Urinary bladder (tissue), 4 donors: Measurements from ENCODE around the gene NKRF. TPM values are rescaled to one million over a fixed set of nuclear protein-coding genes. Genes with fewer than 3 reads are reported as not detected.
"Not testable (repeated sequence)": the region's sequence is repeated elsewhere in the genome, so short reads cannot be mapped to it uniquely, and the experiment has no call there.

Experiments
- DNase-seq: peaks from one replicate; pipeline ENCODE4 v3.0.0-alpha.2; 2015; ENCODE audit errors: extremely low spot score
- H3K27ac ChIP-seq: one replicate; pipeline ENCODE4 v1.5.1; 2013; ENCODE audit warnings: low read depth, mild to moderate bottlenecking, moderate library complexity
- H3K36me3 ChIP-seq: one replicate; pipeline ENCODE4 v1.6.1; 2013; ENCODE audit warnings: mild to moderate bottlenecking, moderate library complexity; ENCODE audit not compliant: insufficient read depth
- H3K4me1 ChIP-seq: one replicate; pipeline ENCODE4 v1.6.1; 2013; ENCODE audit warnings: mild to moderate bottlenecking, moderate library complexity; ENCODE audit not compliant: insufficient read depth
- H3K4me3 ChIP-seq: one replicate; pipeline ENCODE4 v1.5.1; 2013; ENCODE audit warnings: low read depth, low read length
- WGBS: extraction: QIAGEN DNeasy Blood & Tissue Kit; methylation state at CpG from one replicate; pipeline ENCODE4 v1.1.7; 2013; 5-methylcytosine and 5-hydroxymethylcytosine counted together
- polyA plus RNA-seq: library from polyadenylated mRNA; stranded (reverse); fragments of 200-250 nt; gene quantifications from one replicate; pipeline ENCODE4 v1.2.3, GENCODE V29; 2013
- total RNA-seq: library from RNA; depleted of rRNA; stranded (reverse); fragments of >200 nt; gene quantifications from one replicate; pipeline ENCODE4 v1.2.3, GENCODE V29; 2014
- donor health status: healthy with polysubstance abuse.
- donor health status: healthy.

NKRF gene
- total RNA-seq: 8.6 TPM
- 5.0 TPM for polyA plus RNA-seq

DNA sequence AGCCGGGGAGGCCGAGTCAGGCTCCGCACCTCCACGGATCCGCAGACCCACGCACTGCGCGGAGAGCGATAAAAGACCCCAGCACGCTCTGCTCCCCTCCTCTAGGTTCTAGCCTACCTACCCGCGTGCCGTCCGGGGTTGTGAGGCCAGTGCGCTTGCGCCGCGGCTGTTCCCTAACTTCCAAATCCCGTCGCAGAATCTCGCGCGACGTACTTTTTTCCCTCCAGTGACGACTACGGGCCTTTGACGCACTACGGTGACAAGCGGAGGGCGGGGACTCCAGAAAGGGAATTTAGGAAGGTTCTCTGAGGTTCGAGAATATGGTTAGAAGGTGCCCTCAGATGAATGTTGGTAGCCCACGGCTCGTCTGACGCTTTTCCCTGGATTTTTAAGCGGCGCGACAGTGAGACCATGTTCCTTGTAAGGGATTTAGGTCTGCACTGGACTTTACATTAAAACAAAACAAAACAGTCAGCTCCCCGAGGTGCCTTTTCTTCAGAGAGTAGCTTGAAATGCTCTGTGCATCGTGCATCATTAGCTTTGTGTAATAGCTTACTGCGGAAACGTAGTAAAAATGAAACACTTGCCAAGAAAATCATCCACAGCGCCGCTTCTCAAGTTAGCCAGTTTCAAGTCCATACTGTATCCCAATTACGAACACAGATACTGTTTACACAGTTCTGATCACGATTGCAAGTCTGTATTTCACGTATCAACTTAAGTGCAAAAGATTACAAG lies at the start of gene NKRF:
TSS of gene NKRF (minus strand) at position 145 of the 738 bp plus-strand sequence.
- 2% methylated on average over 46 of the region's 46 CpGs for WGBS
- Histone ChIP-seq H3K4me1 (no peaks in the 10 kb centered on the region), H3K27ac (peak within 1 kb of the TSS; percentile 92), H3K36me3 (no peaks in the 10 kb centered on the region), H3K4me3 (peak within 1 kb of the TSS; percentile 79)
- peak; percentile 83 for DNase-seq

DNA sequence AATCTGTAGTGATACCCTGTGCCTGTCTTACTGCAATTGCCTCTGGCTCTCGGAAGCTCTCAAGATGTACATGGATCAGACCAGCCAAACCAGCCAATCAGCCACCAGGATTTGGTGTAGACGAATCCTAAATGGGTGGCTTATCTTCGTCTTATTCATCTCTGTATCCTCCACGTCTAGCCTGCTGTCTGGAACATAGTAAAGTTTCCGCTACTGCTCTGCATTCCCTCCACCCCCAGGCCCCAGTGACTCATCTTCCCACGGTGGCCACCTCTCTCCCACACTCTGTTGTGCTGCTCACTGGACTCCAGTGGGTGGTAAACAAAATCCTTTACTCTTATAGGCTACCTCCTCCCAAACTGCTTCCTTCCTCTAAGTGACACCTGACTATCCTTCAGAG lies 48.9 kb upstream of the NKRF start:
- Histone ChIP-seq H3K4me1 (no peaks in the 10 kb centered on the region), H3K27ac (no peak overlapping the region), H3K4me3 (no peak overlapping the region), H3K36me3 (no peaks in the 10 kb centered on the region)
- DNase-seq: no peak
- WGBS: 36% methylated on average over 6 of the region's 6 CpGs

DNA sequence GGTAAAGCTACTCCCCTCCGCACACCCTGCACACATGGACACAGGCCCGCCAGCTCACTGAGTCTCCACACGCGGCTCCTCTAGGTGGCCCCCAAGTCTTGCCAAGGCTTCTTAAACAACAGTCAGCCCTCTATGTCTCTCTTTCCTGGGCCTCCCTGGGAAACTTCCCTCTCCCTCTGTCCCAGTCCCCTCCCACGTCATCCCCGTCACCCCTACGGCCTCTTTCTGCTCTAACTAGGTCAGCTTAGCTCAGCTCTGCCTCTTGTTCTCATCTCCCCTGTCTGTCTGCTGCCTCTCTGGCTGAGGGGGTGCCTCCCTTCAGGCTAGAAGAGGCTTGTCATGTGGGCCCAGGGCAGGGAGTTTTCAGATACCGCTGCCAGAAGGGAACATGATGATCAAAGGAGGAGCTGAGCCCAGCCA lies 47.9 kb upstream of the NKRF start:
- WGBS: 53% methylated on average over 8 of the region's 8 CpGs
- Histone ChIP-seq H3K4me3 (no peak overlapping the region), H3K4me1 (no peaks in the 10 kb centered on the region), H3K36me3 (no peaks in the 10 kb centered on the region), H3K27ac (no peak overlapping the region)
- no peak for DNase-seq

DNA sequence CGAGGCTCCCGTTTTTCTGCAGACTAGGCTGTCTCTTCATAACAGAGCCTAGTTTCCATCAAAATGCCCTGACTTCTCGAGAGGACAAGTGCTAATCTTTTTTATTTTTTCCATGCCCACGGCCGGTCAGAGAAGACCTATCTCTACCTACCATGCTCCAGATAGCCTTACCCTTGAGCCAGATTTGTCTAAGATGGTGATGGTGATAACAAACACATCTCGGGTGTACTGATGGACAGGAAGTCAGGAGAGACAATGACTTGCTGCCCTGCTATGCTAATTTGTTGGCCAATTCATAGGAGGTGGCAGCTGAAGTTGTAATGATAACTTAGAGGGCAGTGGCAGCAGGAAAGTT lies 42.2 kb upstream of the NKRF start:
- H3K4me3 ChIP-seq: no peak overlapping the region
- WGBS: 76% methylated on average over 6 of the region's 6 CpGs

DNA sequence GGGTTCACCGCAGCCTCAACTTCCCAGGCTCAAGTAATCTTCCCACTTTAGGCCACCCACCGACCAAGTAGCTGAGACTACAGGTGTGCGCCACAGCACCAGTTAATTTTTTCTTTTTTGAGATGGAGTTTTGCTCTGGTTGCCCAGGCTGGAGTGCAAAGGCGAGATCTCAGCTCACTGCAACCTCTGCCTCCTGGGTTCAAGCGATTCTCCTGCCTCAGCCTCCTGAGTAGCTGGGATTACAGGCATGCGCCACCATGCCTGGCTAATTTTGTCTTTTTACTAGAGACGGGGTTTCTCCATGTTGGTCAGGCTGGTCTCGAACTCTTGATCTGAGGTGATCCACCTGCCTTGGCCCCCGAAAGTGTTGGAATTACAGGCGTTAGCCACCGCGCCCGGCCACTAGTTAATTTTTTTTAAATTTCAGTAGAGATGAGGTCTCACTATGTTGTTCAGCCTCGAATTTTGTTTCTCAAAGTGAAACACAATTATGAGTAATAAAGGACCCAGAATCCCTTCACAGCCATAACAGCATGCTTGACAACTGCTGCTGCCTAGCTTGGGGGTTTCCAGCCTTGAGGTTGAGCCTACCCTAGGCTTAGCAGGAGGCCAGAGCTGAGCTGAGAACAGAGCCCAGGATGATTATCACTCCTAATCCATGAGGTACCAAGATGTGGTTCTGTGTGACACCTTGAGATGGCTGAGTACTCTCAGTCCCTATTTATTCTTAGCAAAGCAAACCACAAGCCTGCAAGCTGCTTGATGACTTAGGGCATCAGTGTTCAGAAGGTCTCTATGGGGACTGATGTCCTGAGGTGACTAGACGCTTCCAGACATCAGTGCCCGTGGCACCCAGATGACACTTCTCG lies 41.6 kb upstream of the NKRF start:
- DNase-seq: no peak
- Histone ChIP-seq H3K27ac (no peak overlapping the region), H3K4me3 (no peak overlapping the region), H3K4me1 (no peaks in the 10 kb centered on the region), H3K36me3 (no peaks in the 10 kb centered on the region)
- 91% methylated on average over 17 of the region's 17 CpGs for WGBS

More for the DNA sequence above, 42.2 kb upstream of the NKRF start:
- H3K27ac ChIP-seq: no peak overlapping the region
- H3K36me3 ChIP-seq: no peaks in the 10 kb centered on the region
- H3K4me1 ChIP-seq: no peaks in the 10 kb centered on the region
- DNase-seq: no peak

DNA sequence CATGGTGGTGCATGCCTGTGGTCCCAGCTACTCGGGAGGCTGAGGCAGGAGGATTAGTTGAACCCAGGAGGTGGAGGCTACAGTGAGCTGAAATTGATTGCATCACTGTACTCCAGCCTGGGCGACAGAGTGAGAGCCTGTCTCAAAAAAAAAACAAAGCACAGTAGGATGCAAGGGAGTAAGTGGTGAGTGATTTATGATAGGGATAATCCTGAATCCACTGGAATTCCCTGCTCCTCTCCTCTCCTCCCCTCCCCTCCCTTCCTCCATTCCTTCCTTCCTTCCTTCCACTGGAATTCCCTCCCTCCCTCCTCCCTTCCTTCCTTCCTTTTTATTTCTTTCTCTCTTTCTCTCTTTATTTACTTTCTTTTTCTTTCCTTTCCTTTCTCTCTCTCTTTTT lies 40.9 kb upstream of the NKRF start:
- Histone ChIP-seq H3K27ac (no peak overlapping the region), H3K36me3 (no peaks in the 10 kb centered on the region), H3K4me3 (no peak overlapping the region), H3K4me1 (no peaks in the 10 kb centered on the region)
- DNase-seq: no peak
- 45% methylated on average over 2 of the region's 2 CpGs for WGBS

DNA sequence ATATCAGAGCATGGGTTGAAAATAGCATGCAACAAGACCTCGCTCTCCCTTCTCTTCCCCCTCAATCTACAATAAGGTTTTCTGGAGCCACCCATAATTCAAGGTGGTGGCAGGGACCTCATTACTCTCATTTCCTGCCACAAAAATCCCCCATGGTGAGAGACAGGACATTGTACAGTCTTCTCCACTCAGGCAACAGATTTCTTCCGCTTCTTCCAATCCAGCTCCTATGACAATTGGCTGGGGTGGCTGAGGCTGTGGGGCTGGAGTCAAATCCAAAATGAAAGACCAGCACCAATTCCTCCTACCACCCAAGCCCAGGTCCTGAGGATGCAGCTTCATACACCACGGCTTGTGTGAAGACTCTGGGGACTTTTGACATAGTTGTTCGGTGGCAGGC lies 40.3 kb upstream of the NKRF start:
- H3K36me3 ChIP-seq: no peaks in the 10 kb centered on the region
- H3K27ac ChIP-seq: no peak overlapping the region
- H3K4me1 ChIP-seq: no peaks in the 10 kb centered on the region
- H3K4me3 ChIP-seq: no peak overlapping the region
- no peak for DNase-seq
- WGBS: 91% methylated on average over 4 of the region's 4 CpGs

DNA sequence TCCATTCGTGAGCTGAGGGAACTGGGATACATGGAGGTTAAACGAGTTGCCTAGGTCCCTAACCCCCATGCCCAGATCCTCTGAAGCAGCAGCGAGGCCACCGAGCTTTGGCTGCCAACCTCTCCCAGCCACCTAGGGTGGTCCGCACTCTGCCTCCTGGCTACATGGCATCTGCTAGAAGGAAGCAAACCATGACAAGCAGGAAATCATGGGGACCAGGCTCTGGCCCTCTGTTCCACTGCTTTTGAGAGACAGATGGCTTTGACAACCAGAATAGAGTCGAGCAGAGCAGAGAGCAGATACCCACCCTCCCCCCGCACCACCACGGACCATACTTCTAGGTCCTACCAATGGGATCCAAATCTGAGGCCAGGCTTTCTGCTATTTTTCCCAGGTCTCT lies 37.5 kb upstream of the NKRF start:
- DNase-seq: no peak
- Histone ChIP-seq H3K36me3 (no peaks in the 10 kb centered on the region), H3K27ac (no peak overlapping the region), H3K4me3 (no peak overlapping the region), H3K4me1 (no peaks in the 10 kb centered on the region)
- WGBS: 86% methylated on average over 8 of the region's 8 CpGs

DNA sequence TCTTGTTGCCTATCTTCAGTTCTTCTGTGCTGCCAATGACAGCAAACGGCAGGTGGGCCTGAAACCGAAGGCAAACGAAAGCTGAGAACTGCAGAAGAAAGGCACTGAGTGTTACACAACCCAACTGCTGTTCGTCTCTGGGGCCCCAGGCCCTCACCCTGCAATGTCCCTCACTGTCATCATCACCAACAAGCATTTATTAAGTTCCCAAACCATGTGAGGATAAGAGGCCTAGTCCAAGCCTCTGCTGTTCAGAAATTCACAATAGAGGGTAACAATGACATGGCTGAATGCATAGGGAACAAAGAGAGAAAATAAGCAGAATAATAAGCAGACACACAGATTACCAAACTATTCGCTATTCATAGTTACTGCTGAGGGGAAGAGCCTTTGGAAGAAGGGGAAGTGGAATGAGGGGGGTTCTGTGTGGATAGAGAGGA lies 34.5 kb upstream of the NKRF start:
- Histone ChIP-seq H3K4me3 (no peak overlapping the region), H3K36me3 (no peaks in the 10 kb centered on the region), H3K27ac (no peak overlapping the region), H3K4me1 (no peaks in the 10 kb centered on the region)
- no peak for DNase-seq
- 87% methylated on average over 5 of the region's 5 CpGs for WGBS

DNA sequence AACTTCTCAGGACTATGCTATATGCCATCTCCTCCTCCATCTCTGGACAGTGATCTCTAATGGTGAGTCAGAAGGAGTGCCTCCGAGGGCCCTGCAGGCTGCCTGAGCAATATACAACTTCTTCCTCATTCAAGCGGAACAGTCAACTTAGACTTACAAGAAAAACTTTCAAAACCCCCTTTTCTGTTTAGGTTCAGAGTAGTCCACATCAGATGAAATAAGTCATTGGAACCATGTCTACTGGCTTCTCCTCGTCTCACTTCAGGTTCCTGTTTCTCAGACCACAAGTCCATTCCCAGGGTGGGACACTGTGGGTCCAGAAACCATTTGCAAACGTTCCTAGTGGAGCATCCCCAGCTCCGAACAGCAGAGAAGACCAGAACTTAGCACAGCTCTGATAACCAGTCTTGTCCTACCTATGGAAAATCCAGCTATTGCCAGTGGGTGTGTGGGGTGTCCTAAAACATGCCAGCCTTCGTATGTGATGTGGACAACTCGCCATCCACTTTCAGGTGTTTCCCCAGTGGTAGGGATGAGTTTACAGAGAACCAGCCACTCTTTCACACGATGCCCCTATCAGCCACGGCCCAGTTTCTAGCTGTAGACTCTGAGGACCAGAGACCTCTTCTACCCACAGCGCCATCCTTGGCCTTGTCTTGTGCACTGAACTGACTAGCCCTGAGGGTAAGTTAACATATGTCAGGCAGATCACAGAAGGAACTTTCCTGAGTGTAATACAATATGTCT lies 32.7 kb upstream of the NKRF start:
- no peaks in the 10 kb centered on the region for H3K36me3 ChIP-seq
- H3K4me1 ChIP-seq: no peaks in the 10 kb centered on the region
- no peak overlapping the region for H3K27ac ChIP-seq
- DNase-seq: no peak
- no peak overlapping the region for H3K4me3 ChIP-seq
- WGBS: 86% methylated on average over 10 of the region's 10 CpGs

DNA sequence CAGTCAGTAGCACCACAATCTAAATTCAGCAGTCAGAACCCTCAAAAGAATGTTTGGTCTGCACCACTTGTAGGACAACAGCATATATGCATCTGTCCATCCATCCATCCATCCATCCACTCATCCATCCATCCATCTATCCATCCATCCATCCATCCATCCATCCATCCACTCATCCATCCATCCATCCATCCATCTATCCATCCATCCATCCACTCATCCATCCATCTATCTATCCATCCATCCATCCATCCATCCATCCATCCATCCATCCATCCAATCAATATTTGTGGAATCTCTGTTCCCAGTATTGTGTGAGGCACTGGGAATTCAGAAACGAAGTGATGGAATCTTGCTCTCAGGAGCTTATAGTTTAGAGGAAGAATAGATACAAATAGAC lies 31.2 kb upstream of the NKRF start:
- not testable (repeated sequence) for H3K4me3 ChIP-seq, H3K4me1 ChIP-seq, H3K27ac ChIP-seq, DNase-seq, H3K36me3 ChIP-seq
- WGBS: 88% methylated on average over 1 of the region's 1 CpG

DNA sequence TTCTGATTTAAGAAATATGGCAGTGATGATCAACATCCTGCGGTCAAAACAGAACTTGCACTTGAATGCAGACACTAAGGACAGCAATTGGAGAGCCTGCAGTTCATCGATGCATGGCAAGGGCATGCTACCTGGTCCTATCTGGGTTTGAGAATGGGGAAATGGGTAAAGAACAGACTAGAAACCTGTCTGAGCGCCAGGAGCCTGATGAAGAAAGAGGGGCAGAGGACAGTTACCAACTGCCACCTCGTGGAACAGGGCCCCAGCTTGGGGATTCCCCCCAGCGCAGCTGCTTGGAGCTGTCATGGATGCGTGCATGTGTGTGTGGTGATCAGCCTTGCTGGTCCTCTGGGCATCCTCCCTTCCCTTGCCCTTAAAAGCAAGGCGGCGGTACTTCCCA lies 30.2 kb upstream of the NKRF start:
- H3K4me3 ChIP-seq: no peak overlapping the region
- no peaks in the 10 kb centered on the region for H3K36me3 ChIP-seq
- H3K4me1 ChIP-seq: no peaks in the 10 kb centered on the region
- H3K27ac ChIP-seq: no peak overlapping the region
- no peak for DNase-seq
- WGBS: 96% methylated on average over 8 of the region's 8 CpGs

DNA sequence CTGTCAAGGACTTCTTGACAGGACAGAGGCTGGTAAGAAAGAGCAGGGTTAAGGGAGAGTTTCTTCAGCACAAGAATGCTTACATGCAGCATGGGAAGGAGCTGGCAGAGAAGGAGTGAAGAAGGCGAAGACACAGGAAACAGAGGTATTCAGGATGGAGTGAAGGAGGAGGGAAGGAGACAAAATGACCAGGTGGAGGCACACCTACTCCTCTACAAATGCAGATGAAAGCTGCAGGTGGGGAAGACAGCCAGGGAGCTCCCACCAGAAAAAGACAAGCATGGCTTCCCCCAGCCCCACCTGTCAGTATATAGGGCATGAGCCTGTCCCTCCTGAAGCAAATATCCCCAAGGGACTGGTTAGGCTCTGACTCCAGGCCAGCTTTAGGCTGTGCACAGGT lies 29.6 kb upstream of the NKRF start:
- Histone ChIP-seq H3K36me3 (no peaks in the 10 kb centered on the region), H3K4me1 (no peaks in the 10 kb centered on the region), H3K27ac (no peak overlapping the region), H3K4me3 (no peak overlapping the region)
- 100% methylated on average over 1 of the region's 1 CpG for WGBS
- DNase-seq: no peak
